ENCODE results near the gene ZDHHC19. TPM values are rescaled to one million over a fixed set of nuclear protein-coding genes. Genes with fewer than 3 reads are reported as not detected.
"Not testable (repeated sequence)": the region's sequence is repeated elsewhere in the genome, so short reads cannot be mapped to it uniquely, and the experiment has no call there.

ZDHHC19 gene
- total RNA-seq, 1 experiment from 2014 or later, result not detected

DNA sequence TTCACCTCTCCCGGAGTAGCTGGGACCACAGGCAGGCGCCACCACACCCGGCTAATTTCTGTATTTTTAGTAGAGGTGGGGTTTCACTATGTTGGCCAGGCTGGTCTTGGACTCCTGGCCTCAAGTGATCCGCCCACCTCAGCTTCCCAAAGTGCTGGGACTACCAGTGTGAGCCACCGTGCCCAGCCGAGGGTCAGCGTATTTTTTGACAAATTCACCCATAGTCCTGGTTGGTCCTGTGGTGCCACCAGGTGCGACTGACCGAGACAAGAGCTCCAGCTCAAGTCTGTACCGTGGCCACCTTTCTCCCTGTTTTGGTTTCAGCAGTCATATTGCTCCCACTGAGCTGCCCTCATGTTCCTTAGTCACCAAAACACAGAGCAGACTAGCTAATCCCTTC lies 13.9 kb upstream of the ZDHHC19 start:
- no peak for DNase-seq (ENCODE audit: low read depth)

- DNase-seq (ENCODE audit: low read depth), result no peak
Observed at GRCh38 chr3:196222876-196223595, 11.8 kb upstream of the ZDHHC19 start.

DNA sequence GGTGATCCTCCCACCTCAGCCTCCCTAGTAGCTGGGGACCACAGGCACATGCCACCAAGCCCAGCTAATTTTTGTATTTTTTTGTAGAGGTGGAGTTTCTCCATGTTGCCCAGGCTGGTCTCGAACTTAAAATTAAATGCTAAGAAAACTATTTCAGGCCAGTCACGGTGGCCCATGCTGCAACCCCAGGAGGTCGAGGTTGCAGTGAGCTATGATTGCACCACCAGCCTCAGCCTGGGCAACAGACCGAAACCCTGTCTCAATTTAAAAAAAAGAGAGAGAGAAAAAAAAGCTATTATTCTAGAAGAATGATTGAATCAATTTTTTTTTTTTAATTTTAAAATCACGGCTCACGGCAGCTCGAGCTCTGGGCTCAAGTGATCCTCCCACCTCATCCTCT lies 9.8 kb upstream of the ZDHHC19 start:
- no peak for DNase-seq (ENCODE audit: low read depth)

DNA sequence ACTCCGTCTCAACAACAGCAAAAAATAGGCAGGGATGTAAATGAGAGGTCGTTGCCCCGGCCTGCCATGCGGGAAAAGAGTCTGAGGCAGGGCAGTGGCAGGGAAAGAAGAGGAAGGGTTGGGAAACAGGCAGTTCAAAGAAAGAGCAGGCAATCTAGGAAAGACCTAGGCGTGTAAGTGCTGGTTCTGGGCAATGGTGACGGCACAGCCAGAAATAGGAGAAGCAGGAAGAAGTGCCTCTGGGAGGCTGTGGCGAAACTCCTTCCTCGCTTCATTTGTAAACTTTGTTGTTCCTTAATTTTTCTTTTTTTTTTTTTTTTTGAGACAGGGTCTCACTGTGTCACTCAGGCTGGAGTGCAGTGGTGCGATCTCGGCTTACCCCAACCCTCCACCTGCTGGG lies 9.4 kb upstream of the ZDHHC19 start:
- DNase-seq (ENCODE audit: low read depth), result no peak

- no peak for DNase-seq (ENCODE audit: low read depth)
Observed at GRCh38 chr3:196219970-196220311, 8.7 kb upstream of the ZDHHC19 start.

DNA sequence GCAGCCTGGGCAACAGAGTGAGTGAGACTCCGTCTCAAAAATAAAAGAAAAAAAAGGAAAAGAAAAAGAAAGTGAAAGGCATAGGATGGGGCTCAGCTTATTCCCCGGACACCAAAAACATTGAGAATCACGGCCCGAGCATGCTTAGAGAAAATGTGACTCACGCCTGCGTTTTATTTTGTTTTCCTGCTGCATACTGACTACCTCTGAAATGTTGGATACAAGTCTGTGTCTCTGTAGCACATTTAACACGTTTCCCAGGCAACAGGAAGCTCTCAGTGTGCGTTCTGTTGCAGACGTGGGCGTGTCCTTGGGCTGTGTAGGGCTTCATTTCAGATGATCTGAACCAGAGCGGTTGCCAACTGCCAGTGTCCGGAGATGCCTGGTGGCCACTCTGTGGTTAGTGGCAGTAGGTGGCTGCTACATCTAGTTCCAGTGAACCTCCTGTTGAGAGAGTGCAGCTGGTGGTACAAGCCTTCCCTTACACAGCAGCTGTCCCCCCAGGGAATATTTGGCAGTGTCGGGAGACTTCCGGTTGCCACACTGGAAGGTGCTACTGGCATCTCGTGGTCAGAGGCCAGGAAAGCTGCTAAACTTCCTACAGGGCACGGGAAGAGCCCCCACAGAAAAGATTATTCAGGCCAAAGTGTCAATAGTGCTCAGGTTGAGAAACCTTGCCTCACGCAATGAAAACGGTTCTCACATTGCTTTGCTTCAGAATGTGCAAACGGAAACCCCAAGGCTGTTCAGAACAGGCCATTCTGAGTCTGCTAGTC lies 8.2 kb upstream of the ZDHHC19 start:
- peak; percentile 99 for DNase-seq (ENCODE audit: low read depth)

GRCh38 chr3:196218155-196218712 lies 7.0 kb upstream of the ZDHHC19 start:
- no peak for DNase-seq (ENCODE audit: low read depth)

- no peak for DNase-seq (ENCODE audit: low read depth)
Observed at GRCh38 chr3:196217307-196218154, 6.3 kb upstream of the ZDHHC19 start.

DNA sequence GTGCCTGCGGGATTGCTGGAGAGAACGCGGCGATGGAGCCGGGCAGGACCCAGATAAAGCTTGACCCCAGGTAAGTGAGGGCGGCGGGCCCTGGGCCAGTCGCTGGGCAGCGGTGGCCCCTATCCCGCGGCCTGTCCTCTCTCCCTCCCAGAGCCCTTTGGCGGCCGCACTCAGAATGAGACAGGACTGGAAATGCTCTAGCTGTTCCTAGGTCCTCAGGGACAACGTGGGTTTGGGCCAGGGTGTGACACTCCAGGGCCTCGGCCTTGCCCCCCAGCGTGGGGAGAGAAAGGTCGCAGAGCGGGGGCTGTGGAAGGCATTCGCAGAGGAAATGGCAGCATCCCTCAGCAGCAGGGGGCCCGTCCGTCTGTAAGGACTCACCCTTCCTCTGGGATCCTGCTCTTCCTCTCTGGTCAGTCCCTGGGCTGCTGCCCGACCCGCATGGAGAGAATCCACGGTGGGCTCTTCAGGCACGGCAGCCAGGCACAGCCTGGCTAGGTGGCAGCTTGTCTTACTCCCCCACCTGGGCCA lies 5.5 kb upstream of the ZDHHC19 start:
- DNase-seq (ENCODE audit: low read depth), result no peak

DNA sequence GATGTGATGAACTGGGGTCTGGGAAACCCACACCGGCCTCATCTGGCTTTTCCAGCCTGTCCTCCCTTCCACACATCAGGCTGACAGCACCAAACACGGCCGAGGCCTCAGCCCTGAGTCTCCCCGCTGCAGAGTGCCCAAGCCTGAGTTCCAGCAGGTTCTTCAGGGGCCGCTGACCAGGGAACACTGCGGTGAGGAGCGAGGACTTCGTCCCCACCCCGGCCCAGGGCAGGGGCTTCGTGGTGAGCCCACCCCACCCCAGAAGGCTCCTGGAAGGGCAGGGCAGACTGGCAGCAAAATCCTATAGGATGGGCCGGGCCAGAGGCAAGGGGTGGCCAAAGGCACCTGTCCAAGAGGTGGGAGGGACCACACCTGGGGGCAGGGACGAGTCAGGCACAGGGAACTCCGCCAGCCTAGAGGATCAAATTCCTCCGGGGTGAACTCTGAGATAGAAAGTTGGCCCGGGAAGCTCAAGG lies 4.9 kb upstream of the ZDHHC19 start, which contains the start of gene SLC51A:
Gene SLC51A, plus strand, starts transcription at position 446 of the 476 bp plus-strand sequence. CDS start 179 bp downstream, outside the sequence.
- no peak for DNase-seq (ENCODE audit: low read depth)

DNA sequence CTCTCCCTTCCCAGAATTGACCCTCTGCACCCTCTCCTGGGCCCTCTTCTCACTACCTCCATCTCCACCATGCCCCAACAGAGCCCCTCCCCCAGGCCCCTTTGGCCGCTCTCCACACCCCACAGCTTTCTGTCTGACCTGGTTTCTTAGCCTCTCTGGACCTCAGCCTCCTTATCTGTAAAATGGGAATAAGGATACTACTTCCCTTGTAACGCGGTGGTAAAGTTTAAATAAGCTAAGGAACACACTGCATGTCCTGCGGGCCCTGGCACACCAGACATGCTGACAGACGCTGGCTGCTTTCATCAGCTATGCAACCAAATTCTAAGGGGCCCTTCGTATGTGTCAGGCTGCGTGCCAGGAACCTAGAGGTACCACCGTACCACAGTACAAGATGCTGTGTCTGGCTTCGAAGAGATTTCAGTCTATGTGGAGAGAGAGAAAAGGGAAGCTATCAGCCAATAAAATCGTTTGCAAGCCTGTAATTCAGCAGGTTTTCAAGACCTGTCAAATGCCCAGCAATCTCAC lies 4.4 kb upstream of the ZDHHC19 start:
- DNase-seq (ENCODE audit: low read depth), result no peak

DNA sequence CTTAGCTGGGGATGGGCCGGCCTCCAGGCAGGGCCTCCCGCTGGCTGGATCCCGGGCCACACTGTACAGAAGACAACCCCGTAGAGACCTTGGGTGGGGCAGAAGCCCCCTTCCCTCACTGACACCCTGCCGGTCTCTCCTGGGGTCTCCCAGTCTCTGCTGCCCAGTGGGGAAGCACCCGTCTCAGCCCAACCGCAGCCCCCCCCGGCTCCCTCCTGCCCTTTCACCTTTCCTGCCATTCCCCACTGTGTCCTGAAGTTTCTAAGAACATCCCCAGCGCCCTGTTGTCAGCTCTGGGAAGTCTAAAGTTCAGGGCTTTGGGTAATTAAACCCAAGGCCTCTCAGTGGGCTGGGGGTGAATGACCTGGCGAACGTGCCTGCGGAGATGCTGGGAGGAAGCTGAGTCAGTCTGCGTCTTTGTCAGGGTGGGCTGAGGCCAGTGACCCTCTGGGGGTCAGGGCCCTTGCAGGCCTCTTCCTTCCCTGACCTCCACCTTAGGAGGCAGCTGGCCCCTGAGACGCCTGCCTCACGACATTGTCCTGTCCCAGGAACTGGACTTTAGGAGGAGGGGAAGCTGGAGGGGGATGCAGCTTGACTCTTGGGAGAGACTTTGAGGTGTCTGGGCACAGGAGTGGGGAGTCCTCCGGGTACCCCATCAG lies 3.7 kb upstream of the ZDHHC19 start:
- no peak for DNase-seq (ENCODE audit: low read depth)

DNA sequence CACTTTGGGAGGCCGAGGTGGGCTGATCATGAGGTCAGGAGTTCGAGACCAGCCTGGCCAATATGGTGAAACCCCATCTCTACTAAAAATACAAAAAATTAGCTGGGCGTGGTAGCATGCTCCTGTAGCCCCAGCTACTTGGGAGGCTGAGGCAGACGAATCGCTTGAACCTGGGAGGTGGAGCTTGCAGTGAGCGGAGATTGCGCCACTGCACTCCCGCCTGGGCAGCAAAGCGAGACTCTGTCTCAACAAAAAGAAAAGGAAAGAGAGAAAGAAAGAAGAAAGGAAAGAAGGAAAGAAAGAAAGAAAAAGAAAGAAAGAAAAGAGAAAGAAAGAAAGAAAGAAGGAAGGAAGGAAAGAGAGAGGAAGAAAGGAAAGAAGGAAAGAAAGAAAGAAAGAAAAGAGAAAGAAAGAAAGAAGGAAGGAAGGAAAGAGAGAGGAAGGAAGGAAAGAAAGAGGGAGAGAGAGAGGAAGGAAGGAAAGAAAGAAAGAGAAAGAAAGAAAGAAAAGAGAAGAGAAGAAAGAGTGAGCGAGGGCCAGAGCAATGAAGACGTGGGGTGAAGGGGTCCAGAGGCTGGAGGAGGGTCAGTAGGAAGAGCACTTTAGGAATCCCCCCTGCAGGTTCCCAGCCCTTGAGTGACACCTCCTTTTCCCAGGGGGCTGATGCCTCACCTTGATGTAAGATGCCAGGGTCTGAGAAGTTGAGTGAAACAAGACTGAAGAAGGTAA lies 1.1 kb downstream of the ZDHHC19 start:
- DNase-seq (ENCODE audit: low read depth), result not testable (repeated sequence)

- DNase-seq (ENCODE audit: low read depth), result no peak
Observed at GRCh38 chr3:196208942-196209695, 2.1 kb downstream of the ZDHHC19 start.

DNA sequence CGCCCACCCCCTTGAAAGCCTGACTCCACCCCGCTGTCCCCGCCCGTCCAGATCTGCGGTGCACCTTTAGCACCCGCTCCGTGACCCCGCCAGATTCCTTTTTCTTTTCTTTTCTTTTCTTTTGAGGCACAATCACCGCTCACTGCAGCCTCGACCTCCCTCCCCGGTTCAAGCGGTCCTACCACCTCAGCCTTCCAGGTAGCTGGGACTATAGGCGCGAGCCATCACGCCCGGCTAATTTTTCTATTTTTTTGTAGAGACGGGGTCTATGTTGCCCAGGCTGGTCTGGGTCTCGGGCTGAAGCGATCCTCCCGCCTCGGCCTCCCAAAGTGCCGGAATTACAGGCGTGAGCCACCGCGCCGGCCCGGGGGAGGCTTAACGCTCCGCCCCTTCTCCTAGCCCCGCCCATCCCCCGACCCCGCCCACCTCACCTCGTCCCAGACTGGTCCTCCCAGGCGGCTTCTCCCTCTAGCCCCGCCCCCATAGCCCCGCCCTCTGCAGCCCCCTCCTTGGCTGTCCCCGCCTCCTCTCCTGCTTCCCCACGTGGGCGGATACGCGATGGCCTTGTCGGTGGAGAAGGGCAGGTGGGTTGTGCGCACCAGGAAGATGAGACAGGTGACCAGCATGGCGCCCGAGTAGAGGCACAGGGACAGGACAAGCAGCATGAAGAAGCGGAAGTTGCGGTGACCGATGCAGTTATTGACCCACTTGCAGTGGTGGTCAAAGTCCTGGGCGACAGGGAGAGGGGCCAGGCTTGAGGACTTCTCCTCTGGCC lies 3.2 kb downstream of the ZDHHC19 start:
- no peak for DNase-seq (ENCODE audit: low read depth)

DNA sequence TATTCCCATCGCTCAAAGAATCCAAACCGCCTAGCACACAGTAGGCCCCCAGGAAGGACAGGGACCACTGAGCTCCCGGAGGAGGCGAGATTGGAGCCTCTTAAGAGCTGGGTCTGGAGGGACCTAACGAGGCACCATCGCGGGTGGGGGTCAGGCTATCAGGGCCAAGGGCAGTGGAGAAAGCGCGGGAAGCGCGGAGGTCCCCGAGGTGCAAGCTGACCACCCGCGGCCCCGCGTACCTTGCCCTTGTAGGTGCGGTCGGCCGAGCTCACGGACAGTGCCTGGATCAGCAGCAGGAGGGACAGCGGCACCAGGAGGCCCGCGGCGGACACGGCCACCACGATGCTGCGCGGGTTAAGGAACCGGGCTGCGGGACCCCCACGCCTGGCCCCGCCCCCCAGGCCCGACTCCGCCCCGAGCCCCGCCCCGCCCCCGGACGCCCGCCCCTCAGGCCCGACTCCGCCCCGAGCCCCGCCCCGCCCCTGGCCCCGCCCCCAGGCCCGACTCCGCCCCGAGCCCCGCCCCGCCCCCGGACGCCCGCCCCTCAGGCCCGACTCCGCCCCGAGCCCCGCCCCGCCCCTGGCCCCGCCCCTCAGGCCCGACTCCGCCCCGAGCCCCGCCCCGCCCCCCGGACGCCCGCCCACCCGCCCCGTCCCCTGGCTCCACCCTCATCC lies 3.9 kb downstream of the ZDHHC19 start:
- DNase-seq (ENCODE audit: low read depth), result no peak

GRCh38 chr3:196205442-196206205 lies 5.6 kb downstream of the ZDHHC19 start:
- DNase-seq (ENCODE audit: low read depth), result not testable (repeated sequence)
